ENCODE results near the gene HIPK2. TPM values are rescaled to one million over a fixed set of nuclear protein-coding genes. Genes with fewer than 3 reads are reported as not detected.

The HIPK2 gene
- total RNA-seq, 2 donors from 2014 or later: 49.4 to 68.5 TPM

- Histone ChIP-seq H3K4me1 (ENCODE audit: control insufficient read depth in 1 of 2, low read depth in 2 of 2) (peaks cover 21 to 58% of the 10 kb centered on the region in 2 donors), H3K27ac (no peak overlapping the region), H3K9me3 (no peaks in the 10 kb centered on the region), H3K27me3 (replicated peaks; ENCODE audit: insufficient read depth) (no peaks in the 10 kb centered on the region), H3K4me3 (no peak overlapping the region), H3K36me3 (no peaks in the 10 kb centered on the region)
- no peak for TF ChIP-seq CTCF (IDR thresholded peaks at IDR 0.05)
- no peak for ATAC-seq (ENCODE audit: insufficient number of reproducible peaks, low FRiP score, low read depth)
- DNase-seq (ENCODE audit: low spot score): no peak
These were observed 6.5 kb downstream of the HIPK2 start for GRCh38 chr7:139771001-139771956.

DNA sequence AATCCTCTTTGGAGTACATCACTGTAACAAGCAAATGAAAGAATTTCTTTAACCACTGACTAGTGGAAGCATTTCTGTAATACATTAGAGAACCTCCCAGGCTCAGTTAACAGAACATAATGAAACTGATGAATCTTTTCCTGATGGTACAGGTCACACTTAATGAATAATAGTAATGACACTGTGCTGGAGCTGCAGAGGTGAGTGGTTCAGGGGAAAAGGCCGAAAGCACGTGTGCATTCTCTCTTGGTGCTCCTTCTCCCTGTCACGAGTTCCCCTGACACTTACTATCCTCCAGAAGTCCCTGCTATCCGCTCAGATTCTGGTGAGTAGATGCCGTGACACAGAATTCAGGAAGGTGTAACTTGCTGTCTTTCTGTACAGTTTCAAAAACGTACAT lies 8.0 kb downstream of the HIPK2 start:
- Histone ChIP-seq H3K36me3 (no peaks in the 10 kb centered on the region), H3K27ac (no peak overlapping the region), H3K4me3 (no peak overlapping the region), H3K27me3 (replicated peaks; ENCODE audit: insufficient read depth) (no peaks in the 10 kb centered on the region), H3K9me3 (no peaks in the 10 kb centered on the region), H3K4me1 (ENCODE audit: control insufficient read depth in 1 of 2, low read depth in 2 of 2) (peaks cover 13 to 53% of the 10 kb centered on the region in 2 donors)
- TF ChIP-seq CTCF (IDR thresholded peaks at IDR 0.05): no peak
- DNase-seq (ENCODE audit: low spot score): no peak
- ATAC-seq (ENCODE audit: insufficient number of reproducible peaks, low FRiP score, low read depth): no peak

- DNase-seq (ENCODE audit: low spot score): no peak
- no peak for TF ChIP-seq CTCF (IDR thresholded peaks at IDR 0.05)
- Histone ChIP-seq H3K36me3 (no peaks in the 10 kb centered on the region), H3K27me3 (replicated peaks; ENCODE audit: insufficient read depth) (no peaks in the 10 kb centered on the region), H3K4me1 (ENCODE audit: control insufficient read depth in 1 of 2, low read depth in 2 of 2) (peaks cover 6 to 46% of the 10 kb centered on the region in 2 donors), H3K27ac (no peak overlapping the region), H3K4me3 (no peak overlapping the region), H3K9me3 (no peaks in the 10 kb centered on the region)
- no peak for ATAC-seq (ENCODE audit: insufficient number of reproducible peaks, low FRiP score, low read depth)
These were observed 8.7 kb downstream of the HIPK2 start for GRCh38 chr7:139769066-139769465.

GRCh38 chr7:139768249-139768824 lies 9.5 kb downstream of the HIPK2 start:
- no peaks in the 10 kb centered on the region for H3K36me3 ChIP-seq
- no peak overlapping the region for H3K4me3 ChIP-seq
- DNase-seq (ENCODE audit: low spot score) (no peak), ATAC-seq (ENCODE audit: insufficient number of reproducible peaks, low FRiP score, low read depth) (no peak)
- no peak overlapping the region for H3K27ac ChIP-seq
- H3K27me3 ChIP-seq (replicated peaks; ENCODE audit: insufficient read depth): no peaks in the 10 kb centered on the region
- peaks cover 3 to 43% of the 10 kb centered on the region in 2 donors for H3K4me1 ChIP-seq (ENCODE audit: control insufficient read depth in 1 of 2, low read depth in 2 of 2)
- TF ChIP-seq CTCF (IDR thresholded peaks at IDR 0.05): no peak
- H3K9me3 ChIP-seq: no peaks in the 10 kb centered on the region

- Histone ChIP-seq H3K27me3 (replicated peaks; ENCODE audit: insufficient read depth) (no peaks in the 10 kb centered on the region), H3K27ac (no peak overlapping the region), H3K4me3 (no peak overlapping the region), H3K9me3 (no peaks in the 10 kb centered on the region), H3K4me1 (ENCODE audit: control insufficient read depth in 1 of 2, low read depth in 2 of 2) (peaks cover 3 to 44% of the 10 kb centered on the region in 2 donors), H3K36me3 (no peaks in the 10 kb centered on the region)
- ATAC-seq (ENCODE audit: insufficient number of reproducible peaks, low FRiP score, low read depth) (no peak), DNase-seq (ENCODE audit: low spot score) (no peak)
- no peak for TF ChIP-seq CTCF (IDR thresholded peaks at IDR 0.05)
These were observed 10.2 kb downstream of the HIPK2 start for GRCh38 chr7:139767561-139767982.
